Lower leg skin (tissue), 3 donors: ENCODE results near the gene PISD.

Experiments used
- POLR2A ChIP-seq, 2 donors: fragments of 450-650 bp; IDR thresholded peaks; one replicate each; pipeline ENCODE4 v1.6.1; 2016 to 2017; ENCODE audit warnings: antibody characterized with exemption in 2 of 2, mild to moderate bottlenecking in 1 of 2, moderate library complexity in 1 of 2
- TF ChIP-seq, protein P1 (sequence below), 3 donors: fragments of 450-650 bp; IDR thresholded peaks; one replicate each; pipeline ENCODE4 v1.5.1; 2016; ENCODE audit warnings: antibody characterized with exemption in 3 of 3, mild to moderate bottlenecking in 3 of 3, moderate library complexity in 2 of 3

DNA sequence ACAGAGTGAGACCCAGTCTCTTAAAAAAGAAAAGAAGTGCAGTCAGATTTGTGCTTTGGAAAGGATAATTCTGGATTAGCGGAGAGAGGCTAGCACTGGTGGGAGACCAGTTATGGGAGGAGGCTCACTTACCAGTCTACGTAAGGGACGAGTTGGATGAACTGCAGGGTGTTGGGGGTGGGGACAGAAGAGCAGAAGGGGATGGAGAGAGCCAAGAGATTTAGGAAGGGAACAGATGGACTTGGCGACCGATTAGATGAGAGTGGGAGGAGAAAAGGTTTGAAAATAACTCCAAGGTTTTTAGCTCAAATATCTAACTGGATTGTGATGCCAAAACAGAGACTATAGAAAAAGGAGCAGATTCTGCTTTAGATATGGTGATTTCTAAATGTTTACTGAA, 84.3 kb downstream of the PISD start:
- TF ChIP-seq, protein P1, sequence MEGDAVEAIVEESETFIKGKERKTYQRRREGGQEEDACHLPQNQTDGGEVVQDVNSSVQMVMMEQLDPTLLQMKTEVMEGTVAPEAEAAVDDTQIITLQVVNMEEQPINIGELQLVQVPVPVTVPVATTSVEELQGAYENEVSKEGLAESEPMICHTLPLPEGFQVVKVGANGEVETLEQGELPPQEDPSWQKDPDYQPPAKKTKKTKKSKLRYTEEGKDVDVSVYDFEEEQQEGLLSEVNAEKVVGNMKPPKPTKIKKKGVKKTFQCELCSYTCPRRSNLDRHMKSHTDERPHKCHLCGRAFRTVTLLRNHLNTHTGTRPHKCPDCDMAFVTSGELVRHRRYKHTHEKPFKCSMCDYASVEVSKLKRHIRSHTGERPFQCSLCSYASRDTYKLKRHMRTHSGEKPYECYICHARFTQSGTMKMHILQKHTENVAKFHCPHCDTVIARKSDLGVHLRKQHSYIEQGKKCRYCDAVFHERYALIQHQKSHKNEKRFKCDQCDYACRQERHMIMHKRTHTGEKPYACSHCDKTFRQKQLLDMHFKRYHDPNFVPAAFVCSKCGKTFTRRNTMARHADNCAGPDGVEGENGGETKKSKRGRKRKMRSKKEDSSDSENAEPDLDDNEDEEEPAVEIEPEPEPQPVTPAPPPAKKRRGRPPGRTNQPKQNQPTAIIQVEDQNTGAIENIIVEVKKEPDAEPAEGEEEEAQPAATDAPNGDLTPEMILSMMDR (IDR thresholded peaks at IDR 0.05) = no peak
- TF ChIP-seq POLR2A (IDR thresholded peaks at IDR 0.05) = no peak
